GM18507 (cell line): ENCODE data around the gene DNAJC3.
"Not testable (repeated sequence)": the region's sequence is repeated elsewhere in the genome, so short reads cannot be mapped to it uniquely, and the experiment has no call there.

Experiments
- DNase-seq: peaks from one replicate; pipeline ENCODE4 v3.0.0; 2011; ENCODE audit warnings: low read depth; ENCODE audit not compliant: insufficient read length; ENCODE audit errors: extremely low spot score
- FAIRE-seq: peaks from 2 replicates; lab custom pipeline; 2011; peaks lifted over from hg19 to GRCh38; lab: Jason Lieb, UNC

DNAJC3 gene

GRCh38 chr13:95708811-95709500 lies 32.0 kb downstream of the DNAJC3 start:
- DNase-seq = no peak
- no peak for FAIRE-seq

GRCh38 chr13:95710313-95710712 lies 33.4 kb downstream of the DNAJC3 start:
- DNase-seq (no peak), FAIRE-seq (no peak)

GRCh38 chr13:95712846-95713245 lies 35.9 kb downstream of the DNAJC3 start:
- not testable (repeated sequence) for DNase-seq

GRCh38 chr13:95713651-95714050 lies 36.7 kb downstream of the DNAJC3 start:
- no peak for FAIRE-seq
- DNase-seq = no peak

More at GRCh38 chr13:95712846-95713245, 35.9 kb downstream of the DNAJC3 start:
- FAIRE-seq = not testable (repeated sequence)

GRCh38 chr13:95714142-95714832 lies 37.3 kb downstream of the DNAJC3 start:
- DNase-seq (no peak), FAIRE-seq (no peak)

GRCh38 chr13:95716231-95716630 lies 39.3 kb downstream of the DNAJC3 start:
- DNase-seq (no peak), FAIRE-seq (no peak)

GRCh38 chr13:95722241-95722640 lies 45.3 kb downstream of the DNAJC3 start:
- no peak for FAIRE-seq
- no peak for DNase-seq

GRCh38 chr13:95723438-95723837 lies 46.5 kb downstream of the DNAJC3 start:
- DNase-seq (no peak), FAIRE-seq (no peak)

- DNase-seq (no peak), FAIRE-seq (no peak)
Observed at GRCh38 chr13:95724252-95724651, 47.3 kb downstream of the DNAJC3 start.

- FAIRE-seq (no peak), DNase-seq (no peak)
Observed at GRCh38 chr13:95726876-95727275, 49.9 kb downstream of the DNAJC3 start.

- DNase-seq (no peak), FAIRE-seq (no peak)
Observed at GRCh38 chr13:95728957-95729356, 52.0 kb downstream of the DNAJC3 start.

GRCh38 chr13:95734124-95734523 lies 57.2 kb downstream of the DNAJC3 start:
- DNase-seq = no peak
- FAIRE-seq = no peak

- FAIRE-seq, DNase-seq: not testable (repeated sequence)
Observed at GRCh38 chr13:95740071-95740978, 63.4 kb downstream of the DNAJC3 start.

GRCh38 chr13:95740979-95741320 lies 64.0 kb downstream of the DNAJC3 start:
- FAIRE-seq (no peak), DNase-seq (no peak)

GRCh38 chr13:95741584-95742563 lies 64.9 kb downstream of the DNAJC3 start:
- no peak for DNase-seq
- FAIRE-seq = no peak

GRCh38 chr13:95743192-95743591 lies 66.3 kb downstream of the DNAJC3 start:
- FAIRE-seq = no peak
- no peak for DNase-seq

GRCh38 chr13:95745289-95745688 lies 68.3 kb downstream of the DNAJC3 start:
- FAIRE-seq (no peak), DNase-seq (no peak)

- FAIRE-seq (no peak), DNase-seq (no peak)
Observed at GRCh38 chr13:95745752-95746151, 68.8 kb downstream of the DNAJC3 start.

- DNase-seq = no peak
- FAIRE-seq = no peak
Observed at GRCh38 chr13:95749545-95749944, 72.6 kb downstream of the DNAJC3 start.
